Heart left ventricle (tissue), 13 donors: ENCODE results near the gene DLGAP1.

Source experiments
- CTCF ChIP-seq, 12 donors: fragments of 200-600 bp; sonication (generic) in 4 of 12; IDR thresholded peaks; one replicate each; pipeline versions ENCODE4 v1.5.0 to v1.8.0; 2018 to 2022; ENCODE audit warnings: antibody characterized with exemption in 12 of 12, mild to moderate bottlenecking in 5 of 12
- POLR2A ChIP-seq, 2 donors: fragments of 450-650 bp; IDR thresholded peaks; one replicate each; pipeline ENCODE4 v1.6.1; 2017; ENCODE audit warnings: antibody characterized with exemption in 2 of 2, mild to moderate bottlenecking in 2 of 2, moderate library complexity in 2 of 2
- donor health status: ischemic (EF 13 %, LVEDD 7.1; RV severe dilation, severe dysfunction).
- donor health status: DM: no; HTN: yes; CAD: no.
- donor health status: DM: no; HTN: no; CAD: no.
- donor health status: ischemic (EF 25% LVEDD 6.9; RV normal size, moderate dysfunction).
- donor health status: ischemic (EF 25% LVEDD 5.7; RV mildly dilated, moderate dysfunction).
- donor health status: ischemic (EF 35%, LVEDD 5.7; RV mildly dilated, moderate dysfunction).
- donor health status: nonischemic (EF 11% LVEDD 7.7; RV severe dilation, severe dysfunction).
- donor health status: DM: yes; HTN: yes; CAD: no.
- donor health status: PGD.
- donor health status: ischemic (EF 29% LVEDD 5.4; RV normal size, mild dysfunction).
- donor health status: nonischemic (EF 23%, LVEDD 6.1; RV moderate dilation, normal function).

GRCh38 chr18:4200399-4200798 is 254.7 kb downstream of the DLGAP1 start:
- TF ChIP-seq POLR2A (IDR thresholded peaks at IDR 0.05): no peak
- no peak for TF ChIP-seq CTCF (IDR thresholded peaks at IDR 0.05)
